Measurements from ENCODE around the gene B4GALNT4.

B4GALNT4 gene

GRCh38 chr11:426851-427250 is 57.6 kb downstream of the B4GALNT4 start:
- no peak for TF ChIP-seq CTCF (IDR thresholded peaks at IDR 0.05; ENCODE audit: unreplicated experiment in 3 of 3)
- Mint-ChIP-seq H3K36me3 (ENCODE audit: low read depth) (peaks cover 3% of the 10 kb centered on the region), H3K9me3 (peaks cover 5% of the 10 kb centered on the region), H3K4me3 (no peak overlapping the region), H3K4me1 (no peaks in the 10 kb centered on the region), H3K27ac (no peak overlapping the region), H3K27me3 (ENCODE audit: low read depth) (peaks cover 21% of the 10 kb centered on the region)

GRCh38 chr11:428295-428694 is 59.0 kb downstream of the B4GALNT4 start:
- no peak for TF ChIP-seq CTCF (IDR thresholded peaks at IDR 0.05; ENCODE audit: unreplicated experiment in 3 of 3)
- no peaks in the 10 kb centered on the region for H3K4me1 Mint-ChIP-seq
- no peak overlapping the region for H3K4me3 Mint-ChIP-seq
- peaks cover 17% of the 10 kb centered on the region for H3K27me3 Mint-ChIP-seq (ENCODE audit: low read depth)
- H3K27ac Mint-ChIP-seq: no peak overlapping the region
- peaks cover 5% of the 10 kb centered on the region for H3K9me3 Mint-ChIP-seq
- peaks cover 3% of the 10 kb centered on the region for H3K36me3 Mint-ChIP-seq (ENCODE audit: low read depth)

GRCh38 chr11:429391-429790 is 60.1 kb downstream of the B4GALNT4 start:
- Mint-ChIP-seq H3K4me3 (no peak overlapping the region), H3K4me1 (no peaks in the 10 kb centered on the region), H3K27ac (no peak overlapping the region), H3K36me3 (ENCODE audit: low read depth) (peaks cover 3% of the 10 kb centered on the region), H3K27me3 (ENCODE audit: low read depth) (peaks cover 9% of the 10 kb centered on the region), H3K9me3 (peaks cover 4% of the 10 kb centered on the region)
- TF ChIP-seq CTCF (IDR thresholded peaks at IDR 0.05; ENCODE audit: unreplicated experiment in 3 of 3): no peak

GRCh38 chr11:429931-430456 is 60.7 kb downstream of the B4GALNT4 start:
- H3K36me3 Mint-ChIP-seq (ENCODE audit: low read depth): peaks cover 3% of the 10 kb centered on the region
- no peaks in the 10 kb centered on the region for H3K4me1 Mint-ChIP-seq
- H3K4me3 Mint-ChIP-seq: no peak overlapping the region
- no peak overlapping the region for H3K27ac Mint-ChIP-seq
- TF ChIP-seq CTCF (IDR thresholded peaks at IDR 0.05; ENCODE audit: unreplicated experiment in 3 of 3): no peak
- no peaks in the 10 kb centered on the region for H3K9me3 Mint-ChIP-seq
- peaks cover 5% of the 10 kb centered on the region for H3K27me3 Mint-ChIP-seq (ENCODE audit: low read depth)
